OCI-LY3 (cell line): ENCODE data around the gene MFN2.

ENCODE experiments used
- EZH2phosphoT487 ChIP-seq: fragments of 200-600 bp; shearing (Covaris generic); IDR thresholded peaks from 2 replicates; pipeline ENCODE4 v1.6.1; 2018; ENCODE audit warnings: antibody characterized with exemption, mixed run types, low read depth
- TF ChIP-seq, protein P1 (sequence below): fragments of 200-600, 300-600 bp; sonication (generic); IDR thresholded peaks from 2 replicates; pipeline ENCODE4 v1.5.1; 2014; ENCODE audit warnings: antibody characterized with exemption, low read length, low read depth

DNA sequence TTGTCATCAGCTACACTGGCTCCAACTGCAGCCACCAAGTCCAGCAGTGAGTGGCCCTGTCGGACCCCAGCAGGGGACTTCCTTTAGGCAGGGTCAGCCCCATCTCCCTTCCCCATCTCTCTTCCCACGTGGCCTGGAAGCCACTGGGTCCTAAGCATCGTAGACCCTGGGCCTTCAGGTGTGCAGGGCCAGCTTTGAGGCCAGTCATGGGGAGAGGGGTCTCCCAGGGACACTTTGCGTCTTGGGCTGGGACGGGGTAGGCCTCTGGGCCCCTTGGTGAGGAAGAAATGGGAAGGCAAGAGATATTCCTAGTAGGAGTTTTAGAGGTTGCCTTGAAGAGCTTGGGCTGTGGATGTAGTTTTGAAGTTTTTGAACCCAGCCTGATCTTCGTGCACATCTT lies 27.0 kb downstream of the MFN2 start:
- TF ChIP-seq, protein P1, sequence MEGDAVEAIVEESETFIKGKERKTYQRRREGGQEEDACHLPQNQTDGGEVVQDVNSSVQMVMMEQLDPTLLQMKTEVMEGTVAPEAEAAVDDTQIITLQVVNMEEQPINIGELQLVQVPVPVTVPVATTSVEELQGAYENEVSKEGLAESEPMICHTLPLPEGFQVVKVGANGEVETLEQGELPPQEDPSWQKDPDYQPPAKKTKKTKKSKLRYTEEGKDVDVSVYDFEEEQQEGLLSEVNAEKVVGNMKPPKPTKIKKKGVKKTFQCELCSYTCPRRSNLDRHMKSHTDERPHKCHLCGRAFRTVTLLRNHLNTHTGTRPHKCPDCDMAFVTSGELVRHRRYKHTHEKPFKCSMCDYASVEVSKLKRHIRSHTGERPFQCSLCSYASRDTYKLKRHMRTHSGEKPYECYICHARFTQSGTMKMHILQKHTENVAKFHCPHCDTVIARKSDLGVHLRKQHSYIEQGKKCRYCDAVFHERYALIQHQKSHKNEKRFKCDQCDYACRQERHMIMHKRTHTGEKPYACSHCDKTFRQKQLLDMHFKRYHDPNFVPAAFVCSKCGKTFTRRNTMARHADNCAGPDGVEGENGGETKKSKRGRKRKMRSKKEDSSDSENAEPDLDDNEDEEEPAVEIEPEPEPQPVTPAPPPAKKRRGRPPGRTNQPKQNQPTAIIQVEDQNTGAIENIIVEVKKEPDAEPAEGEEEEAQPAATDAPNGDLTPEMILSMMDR: no peak
- no peak for TF ChIP-seq EZH2phosphoT487
